Measurements from ENCODE around the gene VIPAS39. TPM values are rescaled to one million over a fixed set of nuclear protein-coding genes. Genes with fewer than 3 reads are reported as not detected.

VIPAS39 gene
- total RNA-seq, 1 experiment from 2014 or later = 18.5 TPM

DNA sequence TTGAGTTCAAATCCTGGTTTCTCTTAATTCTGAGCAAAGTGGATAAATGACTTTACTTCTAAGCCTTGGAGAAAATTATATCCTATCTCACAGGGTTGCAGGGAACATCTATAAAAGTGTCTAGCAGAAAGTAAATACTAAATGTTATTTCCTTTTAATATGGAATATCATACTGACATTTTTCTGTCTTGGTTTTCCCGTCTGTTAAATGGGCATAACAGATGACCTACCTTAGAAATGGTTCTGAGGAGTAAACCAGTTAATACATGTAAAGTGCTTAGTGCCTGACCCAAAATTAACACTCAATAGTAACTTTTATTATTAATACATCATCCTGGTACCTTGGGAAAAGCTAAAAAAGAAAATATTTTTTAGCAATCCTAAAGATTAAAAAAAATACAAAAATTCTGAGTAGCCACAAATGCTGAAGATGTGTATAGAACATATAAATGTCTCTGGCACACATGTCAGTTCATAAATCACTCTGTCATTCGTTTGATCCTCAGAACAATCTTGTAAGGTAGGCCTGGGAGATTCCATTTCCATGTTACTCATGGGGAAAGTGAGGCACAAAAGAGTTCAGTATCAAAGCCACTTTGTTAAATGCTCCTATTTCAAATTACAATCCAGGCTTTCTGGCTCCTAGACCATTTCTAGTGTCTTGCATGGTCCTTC is 1.3 kb downstream of the VIPAS39 start:
- Histone ChIP-seq H3K79me2 (ENCODE audit: insufficient read depth, low read length) (peaks cover 13% of the 10 kb centered on the region; the same call in 1 of the 2 replicates), H3T11ph (ENCODE audit: low read length) (no peak overlapping the region), H2BK20ac (ENCODE audit: low read depth, low read length, poor library complexity, severe bottlenecking) (no peak overlapping the region), H3K9me3 (ENCODE audit: control insufficient read depth, low read depth, low read length) (no peaks in the 10 kb centered on the region), H3K14ac (ENCODE audit: insufficient read depth, low read length) (no peak overlapping the region), H3K9ac (ENCODE audit: extremely low read depth, insufficient read length, low read length) (no peak overlapping the region), H4K5ac (ENCODE audit: insufficient read length, low read depth, low read length) (no peak overlapping the region), H2AFZ (ENCODE audit: low read length) (no peak overlapping the region), H4K91ac (ENCODE audit: insufficient read length, low read depth, low read length) (no peak overlapping the region), H3K27me3 (ENCODE audit: insufficient read depth, low read length) (no peaks in the 10 kb centered on the region; the same call in 1 of the 2 replicates), H4K20me1 (ENCODE audit: control insufficient read depth, insufficient read depth, insufficient read length) (no peaks in the 10 kb centered on the region), H3K18ac (ENCODE audit: insufficient read length, low read depth, low read length) (no peak overlapping the region), H3K27ac (ENCODE audit: insufficient read length, low read depth, low read length) (no peak overlapping the region), H3K56ac (ENCODE audit: insufficient read length, low read depth, low read length) (no peak overlapping the region), H3K23ac (ENCODE audit: insufficient read length, low read depth, low read length) (no peak overlapping the region), H3K4ac (ENCODE audit: low read depth, low read length) (no peak overlapping the region), H3K4me2 (ENCODE audit: insufficient read depth, insufficient read length, low read length) (peak overlapping the region; percentile 89), H3K4me1 (ENCODE audit: insufficient read depth, low read length) (no peaks in the 10 kb centered on the region; the same call in 1 of the 2 replicates), H2BK5ac (ENCODE audit: insufficient read length, low read length) (no peak overlapping the region), H3K23me2 (ENCODE audit: insufficient read length, low read depth, low read length, poor library complexity, severe bottlenecking) (peaks cover 4% of the 10 kb centered on the region), H2AK5ac (ENCODE audit: insufficient read length, low read length) (no peak overlapping the region), H2BK15ac (ENCODE audit: low read depth, low read length) (no peak overlapping the region), H3K79me1 (ENCODE audit: insufficient read depth, low read depth, low read length, poor library complexity, severe bottlenecking) (peaks cover 7% of the 10 kb centered on the region), H4K8ac (replicated peaks; ENCODE audit: insufficient read length, low read depth, low read length) (no peak overlapping the region), H2BK120ac (ENCODE audit: low read depth, low read length, poor library complexity, severe bottlenecking) (no peak overlapping the region), H2BK12ac (ENCODE audit: insufficient read length, low read depth, low read length) (no peak overlapping the region)
- Mint-ChIP-seq H3K27me3 (ENCODE audit: low read depth) (no peaks in the 10 kb centered on the region), H3K27ac (no peak overlapping the region), H3K4me3 (peak overlapping the region; percentile 100), H3K9me3 (no peaks in the 10 kb centered on the region), H3K4me1 (peaks cover 20 to 22% of the 10 kb centered on the region in 2 experiments), H3K36me3 (ENCODE audit: insufficient read depth in 1 of 3, low read depth in 3 of 3) (peaks cover 14 to 38% (median 31%) of the 10 kb centered on the region in 3 experiments)
- no peak for DNase-seq
- TF ChIP-seq CTCF (conservative IDR thresholded peaks at IDR 0.05) = no peak
- WGBS (ENCODE audit: extremely low coverage, insufficient read length, low lambda C conversion rate) = no CpG with 5 or more reads among the region's 2 CpGs
